DMS 273 (cell line): ENCODE results near the gene MYO1F.
"Not testable (repeated sequence)": the region's sequence is repeated elsewhere in the genome, so short reads cannot be mapped to it uniquely, and the experiment has no call there.

ENCODE experiments used
- DNase-seq: peaks from one replicate; lab custom pipeline; 2025; ENCODE audit not compliant: unreplicated experiment; lab: John Stamatoyannopoulos, UW

Gene MYO1F

DNA sequence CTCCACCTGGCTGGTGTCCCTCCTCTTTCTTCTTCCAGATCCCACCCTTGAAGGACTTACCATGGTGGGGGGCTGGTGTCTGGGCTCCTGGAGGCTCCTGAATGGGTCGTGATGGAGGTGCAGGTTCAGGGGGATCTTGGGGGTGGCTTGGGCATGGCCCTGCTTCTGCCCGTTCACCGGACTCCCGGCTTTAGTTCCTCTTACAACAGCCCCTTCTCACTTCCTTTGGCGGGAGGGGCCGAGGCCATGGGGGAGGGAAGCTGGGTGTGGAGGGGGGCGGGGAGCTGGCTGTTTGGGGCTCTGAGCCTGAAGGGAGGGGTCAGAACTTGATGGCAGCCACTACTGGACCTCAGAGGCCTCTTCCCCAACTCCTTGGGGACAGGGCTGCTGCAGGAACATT is at the start of gene MYO1F:
Gene MYO1F, minus strand, starts transcription at position 196 of the 400 bp plus-strand sequence. Its CDS starts 133 bp downstream, at position 63.
- no peak for DNase-seq

- DNase-seq = peak; percentile 16
Measured at GRCh38 chr19:8626842-8627241, 49.6 kb upstream of the MYO1F start.

DNA sequence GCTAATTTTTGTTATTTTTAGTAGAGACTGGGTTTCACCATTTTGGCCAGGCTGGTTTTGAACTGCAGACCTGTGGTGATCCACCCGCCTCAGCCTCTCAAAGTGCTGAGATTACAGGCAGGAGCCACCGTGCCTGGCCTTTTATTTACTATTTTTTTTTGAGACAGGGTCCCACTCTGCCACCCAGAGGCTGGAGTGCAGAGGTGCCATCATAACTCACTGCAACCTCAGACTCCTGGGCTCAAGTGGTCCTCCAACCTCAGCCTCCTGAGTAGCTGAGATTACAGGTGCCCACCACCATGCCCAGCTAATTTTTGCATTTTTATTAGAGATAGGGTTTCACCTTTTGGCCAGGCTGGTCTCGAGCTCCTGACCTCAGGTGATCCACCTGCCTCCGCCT is 45.6 kb upstream of the MYO1F start:
- peak; percentile 15 for DNase-seq

GRCh38 chr19:8618751-8619150 is 41.5 kb upstream of the MYO1F start:
- DNase-seq = no peak

- DNase-seq = no peak
Measured at GRCh38 chr19:8617984-8618383, 40.7 kb upstream of the MYO1F start.

GRCh38 chr19:8617325-8617724 is 40.1 kb upstream of the MYO1F start:
- not testable (repeated sequence) for DNase-seq

DNA sequence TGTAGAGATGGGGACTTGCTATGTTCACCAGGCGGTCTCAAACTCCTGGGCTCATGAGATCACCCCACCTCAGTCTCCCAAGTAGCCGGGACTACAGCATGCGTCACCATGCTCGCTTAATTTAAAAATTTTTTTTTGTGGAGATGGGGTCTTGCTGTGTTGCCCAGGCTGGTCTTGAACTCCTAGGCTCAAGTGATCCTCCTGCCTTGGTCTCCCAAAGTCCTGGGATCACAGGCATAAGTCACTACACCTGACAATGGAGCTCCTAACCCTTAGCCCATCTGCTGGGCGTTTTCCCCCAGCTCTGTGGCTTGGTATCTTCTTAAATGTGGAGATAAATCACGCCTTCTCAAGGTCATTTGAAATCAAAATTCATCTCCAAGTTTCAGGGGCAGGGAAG is 39.6 kb upstream of the MYO1F start:
- no peak for DNase-seq

DNA sequence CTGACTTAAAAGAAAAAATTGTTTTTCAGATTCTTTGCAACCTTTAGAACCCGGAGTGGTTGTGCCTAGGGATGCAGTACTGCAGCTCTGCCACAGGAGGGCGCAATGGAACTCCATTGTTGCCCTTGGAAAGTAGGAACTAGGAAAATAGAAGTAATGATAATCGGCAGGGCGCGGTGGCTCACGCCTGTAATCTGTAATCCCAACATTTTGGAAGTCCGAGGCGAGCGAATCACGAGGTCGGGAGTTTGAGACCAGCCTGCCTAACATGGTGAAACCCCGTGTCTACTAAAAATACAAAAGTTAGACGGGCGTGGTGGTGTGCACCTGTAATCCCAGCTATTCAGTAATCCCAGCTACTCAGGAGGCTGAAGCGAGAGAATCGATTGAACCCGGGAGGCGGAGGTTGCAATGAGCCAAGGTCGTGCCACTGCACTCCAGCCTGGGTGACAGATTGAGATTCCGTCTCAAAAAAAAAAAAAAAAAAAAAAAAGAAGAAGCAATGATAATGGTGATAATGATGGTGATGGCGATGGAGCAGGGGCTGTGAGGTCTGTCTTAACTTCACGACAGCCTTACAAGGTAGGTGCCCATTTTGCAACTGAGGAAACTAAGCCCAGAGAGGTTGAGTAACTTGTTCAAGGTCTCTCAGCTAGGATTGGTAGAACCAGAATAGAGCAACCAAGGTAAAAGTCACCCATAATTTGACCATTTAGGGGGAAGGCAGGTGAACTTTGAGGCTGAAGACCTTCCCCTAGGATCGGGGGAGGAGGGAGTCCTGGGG is 38.8 kb upstream of the MYO1F start:
- DNase-seq = peak; percentile 68

- DNase-seq = no peak
Measured at GRCh38 chr19:8615024-8615423, 37.8 kb upstream of the MYO1F start.

DNA sequence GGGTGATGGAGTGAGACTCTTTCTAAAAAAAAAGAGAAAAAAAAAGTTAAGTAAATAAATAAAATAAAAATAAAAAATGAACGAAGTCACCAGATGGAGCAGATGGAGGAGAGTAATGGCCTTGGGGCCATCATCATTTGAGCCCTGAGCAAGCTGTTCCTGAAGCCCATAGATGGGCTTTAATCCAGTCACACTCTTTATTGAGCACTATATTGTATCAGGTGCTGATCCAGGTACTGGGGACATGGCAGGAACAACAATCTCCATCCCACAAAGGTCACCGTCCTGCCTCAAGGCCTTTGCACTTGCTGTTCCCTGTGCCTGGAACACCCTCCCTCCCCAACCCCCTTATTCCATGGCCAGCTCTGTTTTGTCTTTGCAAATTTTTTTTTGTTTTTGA is 37.2 kb upstream of the MYO1F start:
- no peak for DNase-seq

GRCh38 chr19:8612807-8613171 is 35.5 kb upstream of the MYO1F start:
- DNase-seq = no peak

GRCh38 chr19:8611877-8612806 is 34.9 kb upstream of the MYO1F start:
- DNase-seq = no peak

GRCh38 chr19:8611391-8611876 is 34.2 kb upstream of the MYO1F start:
- DNase-seq = no peak

DNA sequence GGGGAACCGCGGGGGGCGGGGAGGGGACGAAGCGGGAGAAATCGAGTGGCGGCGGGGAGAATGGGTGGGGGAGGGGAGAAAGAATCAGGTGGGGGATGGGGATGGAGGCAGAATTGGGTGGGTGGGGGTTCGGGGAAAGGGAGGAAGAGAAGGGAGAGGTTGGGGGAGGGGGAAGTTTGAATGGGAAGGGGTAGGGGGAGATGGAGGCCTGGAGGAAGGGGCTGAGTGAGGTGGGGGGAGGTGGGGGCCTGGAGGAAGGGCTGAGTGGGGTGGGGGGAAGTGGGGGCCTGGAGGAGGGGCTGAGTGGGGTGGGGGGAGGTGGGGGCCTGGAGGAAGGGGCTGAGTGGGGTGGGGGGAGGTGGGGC is 33.7 kb upstream of the MYO1F start:
- DNase-seq = no peak

DNA sequence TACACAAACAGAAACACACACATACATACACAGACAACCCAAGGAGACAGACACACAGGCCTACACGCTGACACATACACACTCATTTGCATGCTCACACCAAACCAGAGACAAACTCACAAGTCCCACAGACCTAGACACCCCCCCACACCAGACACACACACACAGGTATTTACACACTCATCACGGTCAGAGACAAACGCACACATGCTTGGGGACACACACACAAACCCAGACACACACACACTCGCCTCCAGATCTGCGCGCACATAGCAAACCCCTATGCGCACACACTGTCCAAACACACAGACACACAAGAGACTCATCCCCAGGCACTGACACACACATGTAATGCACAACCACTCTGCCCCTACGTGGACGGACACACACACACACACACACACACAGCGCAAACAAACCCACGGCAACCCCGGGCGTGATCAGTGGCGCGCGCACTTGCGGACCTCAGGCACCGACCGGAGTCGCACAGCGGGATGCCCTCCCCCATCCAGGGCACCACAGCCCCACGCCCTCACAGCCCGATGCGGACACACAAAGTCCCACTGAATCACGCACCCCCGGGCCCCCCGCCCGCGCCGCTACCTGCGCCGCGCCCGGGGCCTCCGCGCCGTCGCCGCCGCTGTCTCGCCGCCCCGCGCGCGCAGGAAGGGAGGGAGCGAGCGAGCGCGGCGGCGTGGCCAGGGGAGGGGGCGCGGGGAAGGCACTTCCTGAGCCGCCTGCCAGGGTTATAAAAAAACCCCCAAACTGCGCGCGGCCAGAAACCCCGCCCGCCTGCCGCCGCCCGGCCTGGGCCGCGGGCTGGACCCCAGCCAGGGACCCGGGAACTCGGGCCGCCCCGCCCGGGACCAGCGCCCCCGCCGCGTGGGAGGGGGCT is 33.0 kb upstream of the MYO1F start, which contains the start of gene ADAMTS10:
Gene ADAMTS10, minus strand, starts transcription at position 675 of the 895 bp plus-strand sequence. CDS start 5,005 bp downstream, outside the sequence.
- peak; percentile 39 for DNase-seq

DNA sequence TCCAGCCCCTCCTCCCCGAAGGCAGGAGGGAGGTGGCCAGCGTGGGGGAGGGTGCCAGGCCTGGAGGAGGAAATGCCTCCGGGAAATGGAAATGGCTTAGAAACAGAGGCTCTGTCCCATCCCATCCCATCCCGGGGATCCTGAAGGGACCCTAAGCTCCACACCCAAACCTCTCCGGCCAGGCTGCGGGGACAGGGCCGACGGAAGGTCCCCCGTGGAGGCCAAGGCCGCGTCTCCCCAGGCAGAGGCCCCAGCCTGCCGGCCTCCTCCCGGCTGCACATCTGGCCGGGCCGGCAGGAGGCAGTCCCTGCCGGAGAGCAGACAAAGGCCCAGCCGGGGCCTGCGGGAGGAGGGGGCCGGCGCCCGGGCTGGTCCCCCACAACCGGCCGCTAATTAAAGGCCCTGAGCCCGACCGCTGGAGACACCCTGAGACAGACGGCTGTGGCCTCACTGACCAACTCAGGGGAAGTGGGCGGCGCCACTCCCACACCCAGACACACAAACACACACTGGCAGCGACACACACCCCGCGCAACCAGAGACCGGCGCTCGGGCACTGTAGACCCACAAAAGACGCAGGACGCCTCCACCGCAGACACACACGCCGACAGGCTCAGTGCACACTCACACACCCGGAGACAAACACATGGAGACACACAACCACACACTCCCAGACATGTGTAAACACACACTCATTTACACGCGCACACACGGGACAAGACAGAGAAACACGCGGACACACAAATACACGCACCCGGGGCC is 32.2 kb upstream of the MYO1F start:
- peak; percentile 37 for DNase-seq

GRCh38 chr19:8608941-8609278 is 31.7 kb upstream of the MYO1F start:
- no peak for DNase-seq

DNA sequence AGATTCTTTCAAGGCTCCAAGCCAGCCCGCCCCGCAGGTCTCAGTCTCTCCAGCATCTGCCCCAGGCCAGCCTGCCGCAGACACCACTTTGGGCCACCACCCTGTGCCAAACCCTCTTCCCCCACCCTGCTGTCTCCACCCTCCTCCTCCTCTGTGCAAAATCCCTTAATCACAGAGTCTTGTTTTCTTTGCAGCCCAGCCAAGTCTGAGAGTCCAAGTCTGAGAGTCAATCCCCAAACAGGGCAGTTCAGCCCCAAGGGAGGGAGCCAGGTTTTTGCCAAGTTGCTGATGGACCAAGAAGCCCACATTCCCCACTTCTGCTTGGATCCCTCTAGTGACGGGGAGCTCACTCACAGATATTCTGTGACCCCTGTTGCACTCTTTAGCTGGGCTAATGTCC is 30.1 kb upstream of the MYO1F start:
- DNase-seq = no peak

- no peak for DNase-seq
Measured at GRCh38 chr19:8605514-8605913, 28.3 kb upstream of the MYO1F start.

DNA sequence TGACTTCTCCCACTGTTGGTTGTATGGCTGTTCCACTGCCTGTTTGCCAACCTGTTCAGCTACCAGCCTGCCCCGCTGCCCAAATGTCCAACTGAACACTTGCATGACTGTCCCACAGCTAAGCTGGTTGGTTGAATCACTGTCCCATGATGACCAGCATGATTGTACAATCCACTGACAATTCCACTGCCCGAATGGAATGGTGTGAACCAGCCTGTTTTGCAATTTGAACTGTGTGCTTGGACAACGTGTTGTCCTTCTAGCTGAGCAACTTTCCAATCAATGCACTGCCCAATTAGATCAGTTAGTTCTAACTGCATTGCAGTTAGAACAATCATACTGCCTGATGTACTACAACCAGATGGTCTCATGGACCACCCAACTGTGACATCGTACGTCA is 24.6 kb upstream of the MYO1F start:
- DNase-seq = no peak
